ENCODE results near the gene POC1A.
"Not testable (repeated sequence)": the region's sequence is repeated elsewhere in the genome, so short reads cannot be mapped to it uniquely, and the experiment has no call there.

Gene POC1A

DNA sequence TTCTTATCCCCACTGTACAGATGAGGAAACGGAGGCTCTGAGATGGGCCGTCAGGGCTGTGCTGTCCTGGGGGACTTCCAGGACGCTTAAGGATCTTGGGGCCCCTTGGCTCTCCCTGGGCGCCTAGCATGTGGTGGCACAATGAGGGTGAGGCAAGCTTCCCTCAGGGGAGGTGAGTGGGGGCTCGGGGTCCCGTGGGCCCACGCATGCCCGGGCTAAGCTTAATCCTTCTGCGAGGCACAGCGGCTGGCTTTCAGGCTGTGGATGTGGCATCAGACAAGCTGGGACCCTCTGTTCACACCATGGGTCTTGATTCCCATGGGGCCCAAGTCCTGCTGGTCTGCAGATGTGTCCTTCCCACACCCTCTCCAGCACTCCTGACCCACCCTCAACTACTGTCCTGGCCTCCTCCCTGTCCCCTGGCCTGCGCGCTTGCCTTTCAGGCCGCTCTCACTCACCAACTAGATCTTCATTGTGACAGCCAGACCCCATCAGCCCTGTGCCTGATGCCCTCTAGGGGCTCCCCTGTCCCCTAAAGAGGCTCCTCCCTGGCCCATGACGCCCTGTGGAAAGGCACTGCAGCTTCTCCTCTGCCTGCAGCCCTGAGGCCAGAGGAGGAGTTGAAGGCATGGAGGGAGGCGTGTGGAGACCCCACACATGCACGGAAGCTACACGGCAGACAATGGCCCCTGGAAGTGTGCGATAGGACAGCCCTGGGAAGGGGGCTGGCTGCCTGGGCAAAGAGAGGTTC is 109.2 kb downstream of the POC1A start:
- no peak for DNase-seq (ENCODE audit: low read depth)

DNA sequence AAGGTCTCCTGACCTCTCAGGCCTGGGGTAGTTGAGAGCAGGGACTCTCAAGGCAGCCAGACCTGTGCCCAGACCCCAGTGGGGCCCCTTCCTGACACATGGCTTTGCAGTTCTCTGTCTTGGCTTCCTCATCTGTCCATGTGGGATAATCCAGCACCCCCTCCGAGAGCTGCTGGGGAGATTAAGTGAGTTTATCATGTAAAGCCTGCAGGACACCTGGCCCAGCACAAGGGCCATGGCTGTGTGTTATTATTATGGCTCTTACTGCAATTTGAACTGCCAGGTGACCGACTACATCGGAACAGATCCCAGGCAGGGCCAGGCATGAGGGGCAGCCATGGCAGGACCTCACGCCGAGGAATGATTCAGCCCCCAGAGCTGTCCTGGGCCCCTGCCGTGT is 110.5 kb downstream of the POC1A start:
- no peak for DNase-seq (ENCODE audit: low read depth)

DNA sequence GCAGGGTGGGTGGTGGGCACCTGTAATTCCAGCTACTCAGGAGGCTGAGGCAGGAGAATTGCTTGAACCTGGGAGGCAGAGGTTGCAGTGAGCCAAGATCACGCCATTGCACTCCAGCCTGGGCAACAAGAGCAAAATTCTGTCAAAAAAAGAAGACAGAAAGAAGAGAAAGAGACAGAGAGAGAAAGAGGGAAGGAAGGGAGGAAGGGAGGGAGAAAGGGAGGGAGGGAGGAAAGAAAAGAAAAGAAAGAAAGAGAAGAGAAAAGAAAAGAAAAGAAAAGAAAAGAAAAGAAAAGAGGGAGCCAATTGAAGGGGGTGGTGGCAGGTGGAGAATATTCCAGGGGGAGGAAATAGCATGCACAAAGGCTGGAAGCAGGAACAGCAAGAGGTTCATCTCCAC is 111.2 kb downstream of the POC1A start:
- not testable (repeated sequence) for DNase-seq (ENCODE audit: low read depth)

DNA sequence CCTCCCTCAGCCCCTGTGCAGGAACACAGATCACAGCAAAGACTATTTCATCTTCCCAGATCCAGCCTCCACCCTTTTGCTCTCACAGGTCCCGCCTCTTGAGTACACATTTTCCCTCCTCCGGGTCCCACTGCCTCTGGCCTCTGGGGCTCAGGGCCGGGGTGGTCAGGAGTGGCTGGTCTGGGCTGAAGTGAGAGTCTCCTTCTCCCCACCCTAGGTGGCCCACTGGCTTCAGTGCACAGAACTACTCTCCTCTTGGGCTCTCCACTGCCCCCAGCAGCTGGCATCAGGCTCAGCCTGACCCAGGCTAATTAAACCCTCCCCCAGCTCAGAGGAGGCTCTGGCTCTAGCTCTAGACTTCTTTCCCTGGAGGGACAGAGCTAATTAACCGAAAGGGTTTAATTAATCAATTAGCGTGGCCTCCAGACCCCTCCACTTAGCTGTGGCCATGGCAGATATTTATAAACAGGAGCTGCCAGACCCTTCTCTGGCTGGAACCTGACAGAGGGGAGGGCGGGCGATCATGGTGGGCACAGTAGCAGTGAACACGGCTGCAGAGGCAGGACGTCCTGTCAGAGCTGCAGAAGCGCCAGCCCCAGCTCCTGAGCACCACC is 113.0 kb downstream of the POC1A start:
- DNase-seq (ENCODE audit: low read depth), result no peak

DNA sequence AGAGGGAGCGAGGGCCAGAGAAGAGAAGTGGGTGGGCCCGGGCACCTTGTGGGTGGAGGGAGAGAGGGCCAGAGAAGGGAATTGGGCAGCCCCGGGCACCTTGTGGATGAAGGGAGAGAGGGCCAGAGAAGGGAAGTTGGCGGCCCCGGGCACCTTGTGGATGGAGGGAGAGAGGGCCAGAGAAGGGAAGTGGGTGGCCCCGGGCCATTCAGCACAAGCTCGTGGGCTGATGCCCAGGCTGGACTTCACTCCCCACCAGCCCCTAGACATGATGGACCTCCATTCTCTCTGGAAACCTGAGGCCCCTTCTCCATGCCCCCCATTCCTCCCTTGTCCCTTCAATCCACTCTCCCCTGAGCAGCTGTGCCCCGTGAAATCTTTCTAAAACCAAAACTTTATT is 113.6 kb downstream of the POC1A start:
- DNase-seq (ENCODE audit: low read depth), result no peak

DNA sequence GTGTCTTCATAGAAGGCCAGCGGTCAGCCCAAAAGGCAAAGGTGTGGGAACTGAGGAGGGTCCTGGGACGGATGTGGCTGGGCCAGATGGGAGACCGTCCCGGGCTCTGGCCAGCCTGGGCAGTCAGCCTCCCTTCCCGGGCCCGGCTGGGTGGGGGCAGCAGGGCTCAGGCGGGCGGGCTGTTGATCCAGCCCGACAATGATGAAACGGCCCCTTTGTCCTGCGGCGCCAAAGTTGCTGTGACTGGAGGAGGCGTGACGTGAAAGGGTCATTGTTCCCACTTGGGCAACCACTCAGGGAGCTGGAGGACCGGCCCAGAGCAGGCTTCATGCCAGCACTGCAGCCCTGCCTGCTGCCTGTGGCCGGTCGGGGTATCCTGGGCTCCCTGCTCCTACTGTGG is 114.4 kb downstream of the POC1A start:
- no peak for DNase-seq (ENCODE audit: low read depth)

DNA sequence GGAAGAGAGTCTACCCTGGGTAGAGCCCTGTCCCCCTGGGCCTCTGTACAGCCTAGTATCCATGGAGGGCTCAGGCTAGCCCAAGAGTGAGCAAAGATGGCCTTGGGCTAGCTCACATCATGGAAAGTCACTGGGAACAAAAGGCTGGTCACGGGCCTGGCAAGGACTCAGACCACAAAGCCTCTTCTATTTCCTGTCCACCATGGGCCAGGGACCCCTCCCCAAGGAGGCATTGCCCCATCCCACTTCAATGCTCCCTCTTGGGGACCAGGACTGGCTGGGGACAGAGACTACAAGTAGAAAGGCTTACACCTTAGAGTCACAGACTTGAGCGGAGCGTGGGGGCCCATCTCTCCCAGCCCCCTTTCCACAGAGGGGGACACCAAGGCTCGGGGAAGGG is 114.8 kb downstream of the POC1A start:
- DNase-seq (ENCODE audit: low read depth), result no peak

DNA sequence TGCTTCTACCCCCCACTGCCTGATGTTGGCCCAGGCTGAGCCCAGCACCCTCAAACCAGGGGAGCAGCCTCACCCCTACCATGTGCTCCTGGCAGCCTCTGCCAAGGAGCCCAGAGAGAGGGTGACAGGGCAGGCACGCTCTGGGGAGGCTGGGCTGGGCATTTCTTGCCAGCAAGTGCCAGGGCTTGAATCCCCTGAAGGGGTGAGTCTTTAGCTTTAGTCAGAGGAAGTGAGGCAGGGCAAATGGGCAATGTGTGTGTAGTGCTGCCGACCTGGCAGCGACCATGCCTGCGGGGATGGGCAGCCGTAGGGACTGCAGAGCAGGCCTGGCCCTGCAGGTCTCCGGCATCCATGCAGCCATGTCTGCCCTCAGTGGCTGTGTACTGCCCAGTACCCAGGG is 116.0 kb downstream of the POC1A start:
- no peak for DNase-seq (ENCODE audit: low read depth)

DNA sequence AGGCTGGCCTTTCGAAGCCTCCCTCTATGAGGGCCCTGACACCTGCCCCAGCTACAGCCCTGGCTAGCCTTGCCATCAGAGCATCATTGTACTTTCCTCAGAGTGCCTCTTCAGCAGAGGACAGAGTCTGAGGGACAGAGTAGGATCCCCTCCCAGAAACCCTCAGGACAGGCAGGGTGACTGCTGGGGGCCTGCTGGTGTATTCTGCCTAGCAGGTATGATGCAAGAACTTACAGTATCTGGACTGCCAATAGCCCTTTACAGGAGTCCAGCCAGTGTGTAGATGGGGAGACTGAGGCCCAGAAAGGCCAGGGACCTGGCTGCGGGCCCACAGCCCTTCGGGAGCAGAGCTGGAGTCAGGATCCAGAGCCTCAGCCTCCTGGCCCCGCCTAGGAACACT is 116.9 kb downstream of the POC1A start:
- no peak for DNase-seq (ENCODE audit: low read depth)

DNA sequence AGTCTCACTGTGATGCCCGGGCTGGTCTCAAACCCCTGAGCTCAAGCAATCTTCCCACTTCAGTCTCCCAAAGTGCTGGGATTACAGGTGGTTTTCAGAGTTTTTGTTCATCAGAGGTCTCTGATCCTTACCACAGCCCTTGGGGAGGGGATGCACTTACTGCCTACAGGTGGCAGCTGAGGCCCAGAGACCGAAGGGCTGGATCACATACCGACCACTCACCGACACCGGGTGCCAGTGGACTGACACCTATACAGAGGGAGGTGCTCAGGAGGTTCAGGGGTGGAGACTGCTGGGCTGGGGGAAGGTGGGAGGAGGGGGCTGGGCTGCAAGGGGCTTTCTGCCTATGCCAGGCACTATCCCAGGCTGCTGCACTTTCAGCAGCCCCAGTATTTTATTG is 117.4 kb downstream of the POC1A start:
- no peak for DNase-seq (ENCODE audit: low read depth)

DNA sequence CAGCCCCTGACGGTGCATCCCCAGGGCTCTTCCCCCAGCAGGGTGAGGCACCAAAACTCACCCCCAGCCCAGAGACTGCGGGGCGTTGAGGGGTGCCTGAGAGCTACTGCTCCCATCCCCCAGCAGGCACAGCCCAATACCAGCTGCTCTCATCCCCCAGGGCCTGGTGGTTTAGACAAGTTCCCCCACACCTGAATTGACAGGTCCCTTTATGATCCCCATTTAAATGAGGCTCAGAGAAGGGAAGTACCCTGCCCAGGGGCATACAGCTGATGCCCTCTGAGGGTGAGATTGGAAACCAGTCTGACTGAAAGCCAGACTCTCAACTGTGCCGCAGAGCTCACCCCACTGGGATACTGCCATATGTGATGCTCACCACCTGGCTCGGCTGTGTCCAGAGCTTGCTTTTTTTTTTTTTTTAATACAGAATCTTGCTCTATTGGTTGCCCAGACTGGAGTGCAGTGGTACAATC is 118.0 kb downstream of the POC1A start:
- no peak for DNase-seq (ENCODE audit: low read depth)

DNA sequence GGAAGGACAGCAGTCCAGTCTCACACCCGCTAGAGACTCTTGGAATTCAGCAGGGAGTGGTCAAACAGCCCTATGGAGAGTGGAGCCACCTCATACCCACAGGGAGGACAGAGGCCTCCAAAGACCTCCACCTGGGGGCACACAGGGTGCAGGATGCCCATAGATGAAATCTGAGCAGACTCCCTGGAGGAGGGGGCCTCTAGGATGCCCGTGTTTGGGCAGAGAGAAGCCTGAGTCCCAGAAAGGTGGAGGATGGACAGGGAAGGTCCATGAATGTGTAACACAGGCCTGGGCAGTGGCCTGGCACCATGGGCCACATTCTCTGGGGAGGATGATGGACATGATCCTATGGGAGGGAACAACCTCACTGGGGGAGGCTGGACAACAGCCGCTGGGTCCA is 119.6 kb downstream of the POC1A start:
- DNase-seq (ENCODE audit: low read depth), result no peak

DNA sequence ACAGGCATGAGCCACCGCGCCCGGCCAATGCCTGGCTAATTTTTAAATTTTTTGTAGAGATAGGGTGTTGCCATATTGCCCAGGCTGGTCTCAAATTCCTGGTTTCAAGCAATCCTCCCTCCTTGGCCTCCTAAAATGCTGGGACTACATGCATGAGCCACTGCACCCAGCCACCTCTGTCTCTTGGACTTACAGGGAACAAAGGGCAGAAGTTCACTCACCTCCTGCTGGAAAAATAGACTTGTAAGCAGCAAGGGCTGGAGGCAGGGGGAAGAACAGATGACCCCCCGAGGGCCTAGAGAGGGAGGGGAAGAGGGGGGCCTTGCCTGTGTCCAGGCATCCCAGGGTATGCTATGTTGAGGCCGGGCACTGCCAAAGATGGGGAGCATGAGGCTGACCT is 120.0 kb downstream of the POC1A start:
- no peak for DNase-seq (ENCODE audit: low read depth)

DNA sequence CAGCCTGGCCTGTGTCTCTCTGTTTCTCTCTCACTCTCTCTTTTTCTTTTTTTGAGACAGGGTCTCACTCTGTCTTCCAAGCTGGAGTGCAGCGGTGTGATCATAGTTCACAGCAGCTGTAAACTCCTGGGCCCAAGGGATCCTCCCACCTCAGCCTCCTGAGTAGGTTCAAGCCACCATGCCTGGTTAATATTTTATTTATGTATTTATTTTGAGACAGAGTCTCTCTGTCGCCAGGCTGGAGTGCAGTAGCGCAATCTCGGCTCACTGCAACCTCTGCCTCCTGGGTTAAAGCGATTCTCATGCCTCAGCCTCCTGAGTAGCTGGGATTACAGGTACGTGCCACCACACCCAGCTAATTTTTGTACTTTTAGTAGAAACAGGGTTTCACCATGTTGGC is 120.5 kb downstream of the POC1A start:
- not testable (repeated sequence) for DNase-seq (ENCODE audit: low read depth)

DNA sequence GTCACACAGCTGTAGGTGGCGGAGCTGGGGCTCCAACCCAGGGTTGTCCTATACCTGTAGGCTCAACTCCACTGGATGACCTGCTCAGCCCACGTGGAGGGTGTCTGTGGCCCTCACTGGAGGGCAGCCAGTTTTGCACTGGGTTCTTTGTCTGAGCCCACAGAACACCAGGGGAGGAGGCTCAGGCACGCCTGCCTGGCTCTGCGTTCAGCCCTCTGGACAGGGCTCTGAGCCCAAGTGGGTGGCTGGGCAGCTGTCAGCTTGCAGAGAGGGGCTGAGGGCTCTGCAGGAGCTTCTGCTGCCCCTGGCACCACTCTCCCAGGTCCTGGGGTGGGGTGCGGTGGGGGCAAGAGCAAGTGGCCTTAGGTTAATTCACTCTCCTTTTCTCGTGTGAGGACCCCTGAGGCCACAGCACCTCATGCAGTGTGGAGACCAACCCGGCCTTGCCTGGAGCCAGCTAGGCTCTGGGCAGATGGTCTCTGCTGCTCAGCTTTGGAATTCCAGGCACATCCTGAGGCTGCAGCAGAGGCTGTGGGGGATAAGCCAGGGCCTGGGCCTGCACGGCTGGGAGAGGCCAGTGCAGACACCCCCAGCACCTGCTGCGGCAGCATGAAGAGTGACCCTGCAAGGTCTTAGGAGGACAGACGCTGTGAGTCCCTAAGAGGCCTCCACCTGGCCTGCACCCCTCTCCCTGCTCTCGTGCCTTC is 121.4 kb downstream of the POC1A start:
- DNase-seq (ENCODE audit: low read depth), result no peak

DNA sequence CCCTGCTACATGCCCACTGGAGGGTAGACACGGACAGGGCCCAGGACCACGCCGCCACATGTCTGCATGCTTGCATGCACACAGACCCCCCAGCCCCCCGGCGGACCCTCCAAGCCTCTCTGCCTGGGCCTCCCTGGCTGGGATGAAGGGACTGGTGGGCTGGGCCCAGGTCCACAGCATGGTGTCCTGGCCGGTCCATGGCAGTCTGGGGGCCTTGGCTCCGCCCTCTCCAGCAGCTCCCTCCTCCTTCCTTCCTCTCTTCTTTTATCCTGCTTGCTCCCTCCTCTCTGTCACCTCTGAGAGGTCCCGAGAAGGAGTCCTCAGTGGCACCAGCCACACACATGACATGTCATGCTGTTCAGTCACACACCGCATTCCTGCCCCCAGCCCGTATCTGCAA is 122.3 kb downstream of the POC1A start:
- no peak for DNase-seq (ENCODE audit: low read depth)

DNA sequence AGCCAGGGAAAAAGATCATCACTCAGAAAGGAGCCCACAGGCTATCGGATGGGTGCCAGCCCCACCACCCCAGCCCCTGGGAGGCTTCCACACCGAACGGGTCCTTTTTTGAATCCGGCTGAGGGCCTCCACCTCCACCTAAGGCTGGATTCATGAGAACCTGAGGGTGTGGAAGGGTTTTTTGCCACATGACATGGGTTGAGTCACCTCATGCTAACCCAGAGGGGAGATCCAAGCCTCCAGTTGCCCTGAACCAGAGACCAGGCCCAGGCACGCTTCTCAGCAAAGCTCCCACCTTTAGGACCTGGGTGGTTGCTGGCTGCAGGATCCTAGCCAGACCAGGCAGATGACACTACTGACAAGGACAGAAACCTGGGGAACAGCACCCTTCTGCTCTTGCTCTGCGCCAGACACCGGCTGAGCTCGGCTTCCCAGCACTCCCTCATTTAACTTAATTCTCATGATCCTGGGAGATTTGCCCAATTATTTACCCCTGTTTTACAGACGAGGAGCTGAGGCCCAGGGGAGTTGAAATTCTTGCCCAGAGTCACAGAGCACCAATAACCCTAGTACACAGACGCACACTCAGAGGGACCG is 123.4 kb downstream of the POC1A start:
- no peak for DNase-seq (ENCODE audit: low read depth)

DNA sequence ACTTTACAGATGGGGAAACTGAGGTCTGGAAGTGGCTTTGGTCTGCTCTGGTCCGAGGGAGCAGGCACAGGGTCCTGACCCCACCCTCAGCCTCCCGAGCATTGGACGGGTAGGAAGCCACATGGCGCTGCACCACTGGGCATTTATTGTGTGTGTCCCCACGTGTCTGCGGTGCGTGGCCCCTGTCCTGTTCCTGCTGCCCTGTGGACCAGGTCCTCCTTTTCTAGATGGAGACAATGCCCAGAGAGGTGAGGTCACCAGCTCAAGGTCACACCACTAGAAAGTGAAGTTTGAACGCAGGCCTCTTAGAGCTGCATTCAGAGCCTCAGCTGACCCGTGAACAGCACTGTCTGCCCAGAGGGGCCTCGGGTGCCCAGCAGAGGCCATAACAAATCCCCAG is 124.7 kb downstream of the POC1A start:
- no peak for DNase-seq (ENCODE audit: low read depth)

DNA sequence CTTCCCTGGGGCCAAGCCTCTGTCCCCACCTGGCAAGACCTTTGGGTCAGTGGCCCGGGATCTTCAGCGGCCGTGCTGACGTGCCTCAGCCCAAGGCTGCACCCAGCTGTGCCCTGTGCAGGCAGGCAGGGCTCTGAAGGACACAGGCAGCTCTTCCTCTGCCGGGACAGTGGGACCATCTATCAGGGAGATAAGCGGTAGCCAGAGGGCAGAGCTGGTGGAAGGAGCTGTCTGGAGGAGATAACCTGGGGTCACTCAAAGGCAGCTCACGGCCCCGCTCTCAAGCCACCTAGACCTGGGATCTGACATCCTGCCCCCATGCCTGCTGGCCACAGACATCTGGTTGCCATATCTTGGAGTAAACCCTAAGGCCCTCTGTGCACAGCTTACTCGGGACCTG is 125.2 kb downstream of the POC1A start:
- no peak for DNase-seq (ENCODE audit: low read depth)

DNA sequence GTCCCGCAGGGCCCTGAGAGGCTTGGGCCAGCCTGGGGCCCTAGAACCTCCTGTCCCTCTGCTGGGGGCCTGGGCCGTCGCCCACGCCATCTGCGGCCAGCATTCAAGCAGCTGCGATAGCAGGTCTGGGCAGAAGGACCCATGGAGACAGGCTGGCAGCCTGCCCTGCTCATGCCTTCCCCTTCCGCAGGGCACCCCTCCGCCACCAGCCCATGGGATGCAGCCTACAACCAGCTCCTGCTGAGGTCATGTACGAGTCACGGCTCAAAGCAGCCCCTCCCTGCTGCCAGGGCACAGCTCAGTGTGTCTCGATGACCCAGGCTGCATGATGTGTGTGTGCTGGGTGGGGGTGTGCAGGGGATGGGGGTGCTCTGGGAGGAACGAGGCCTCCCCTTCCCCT is 125.7 kb downstream of the POC1A start:
- DNase-seq (ENCODE audit: low read depth), result no peak

DNA sequence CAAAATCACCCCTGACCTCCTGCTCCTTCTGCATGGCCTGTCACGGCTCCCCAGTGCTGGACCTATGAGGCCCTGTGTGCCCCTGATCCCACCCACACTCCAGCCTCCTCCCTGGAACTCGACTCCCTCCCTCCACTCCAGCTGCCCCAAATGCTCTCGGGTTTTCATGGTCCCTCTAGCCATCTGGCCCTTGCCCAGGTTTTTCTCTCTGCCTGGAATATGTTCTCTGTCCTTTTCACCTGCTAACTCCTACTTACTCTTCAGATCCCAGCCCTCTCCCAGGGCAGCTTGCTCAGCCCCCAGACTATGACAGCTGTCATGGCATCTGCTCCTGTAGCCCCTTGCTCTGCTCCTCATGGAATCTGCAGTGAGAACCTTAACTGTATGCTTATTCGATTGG is 128.2 kb downstream of the POC1A start:
- DNase-seq (ENCODE audit: low read depth), result no peak

DNA sequence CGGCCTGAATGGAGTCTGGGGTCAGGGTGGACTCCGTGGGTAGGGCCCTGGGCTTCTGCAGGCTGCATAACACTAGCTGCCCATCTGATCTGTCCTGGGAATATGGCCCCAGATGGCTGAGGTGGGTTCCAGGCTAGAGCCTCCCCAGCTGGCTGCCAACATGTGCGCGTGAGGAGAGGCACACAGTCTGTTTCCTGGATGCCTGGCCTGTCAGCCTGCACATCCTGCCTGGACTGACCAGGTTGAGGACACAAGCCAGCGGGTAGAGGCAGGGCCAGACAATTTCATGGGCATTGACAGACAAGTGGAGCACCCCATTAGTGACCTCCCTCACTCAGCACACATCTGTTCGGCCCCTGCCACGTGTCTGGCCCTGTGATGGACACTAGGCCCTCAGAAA is 128.8 kb downstream of the POC1A start:
- no peak for DNase-seq (ENCODE audit: low read depth)
